PC-9 (cell line): ENCODE results near the gene ENGASE. TPM values are rescaled to one million over a fixed set of nuclear protein-coding genes. Genes with fewer than 3 reads are reported as not detected.
A peak's percentile ranks its signal among the peaks of the same experiment; 100 is the strongest.

ENCODE experiments used
- BruUV-seq: library from RNA; stranded (reverse); fragments of 400-500 nt; replicated peaks from 2 replicates; lab custom pipeline; 2021; lab: Mats Ljungman, UMichigan
- CTCF ChIA-PET: fragments of 300-600 bp; sonication (Branson Sonifier 250); formaldehyde crosslinking; loops from one replicate; lab custom pipeline; 2022; ENCODE audit warnings: antibody characterized with exemption; lab: Charles Lee
- POLR2A ChIA-PET: fragments of 300-600 bp; sonication (Branson Sonifier 250); formaldehyde crosslinking; loops from one replicate; lab custom pipeline; 2022; ENCODE audit warnings: antibody characterized with exemption; ENCODE audit not compliant: unreplicated experiment; lab: Charles Lee
- DNase-seq, 2 experiments: peaks; one replicate each; pipeline versions ENCODE4 v3.0.0 to v3.0.0-alpha.2; 2015 to 2022; ENCODE audit warnings: mixed read lengths in 1 of 2
- H2AFZ ChIP-seq: fragments of 200-600 bp; sonication (generic); 2 replicates; pipeline ENCODE4 v1.8.1; 2017; ENCODE audit warnings: antibody characterized with exemption
- H3F3A ChIP-seq: fragments of 200-600 bp; sonication (generic); 2 replicates; pipeline ENCODE4 v1.8.1; 2017; ENCODE audit warnings: antibody characterized with exemption, mild to moderate bottlenecking, low read depth; ENCODE audit not compliant: insufficient read depth
- H3K27ac ChIP-seq: fragments of 200-600 bp; sonication (generic); 2 replicates; pipeline ENCODE4 v1.6.1; 2016; ENCODE audit warnings: mixed run types
- H3K27me3 ChIP-seq: fragments of 200-600 bp; sonication (generic); 2 replicates; pipeline ENCODE4 v1.6.1; 2016; ENCODE audit warnings: low read depth, mixed run types; ENCODE audit not compliant: insufficient read depth
- H3K36me3 ChIP-seq: fragments of 200-600 bp; sonication (generic); 2 replicates; pipeline ENCODE4 v1.6.1; 2016; ENCODE audit warnings: low read depth, mixed run types
- H3K4me1 ChIP-seq: fragments of 200-600 bp; sonication (generic); replicated peaks from 2 replicates; pipeline ENCODE4 v1.6.1; 2016; ENCODE audit warnings: mixed run types; ENCODE audit not compliant: insufficient read depth
- H3K4me2 ChIP-seq: fragments of 200-600 bp; sonication (generic); 2 replicates; pipeline ENCODE4 v1.6.1; 2017; ENCODE audit warnings: mixed run types
- H3K4me3 ChIP-seq: fragments of 200-600 bp; sonication (generic); 2 replicates; pipeline ENCODE4 v1.6.1; 2016; ENCODE audit warnings: mixed run types
- H3K79me2 ChIP-seq: fragments of 200-600 bp; sonication (generic); 2 replicates; pipeline ENCODE4 v1.6.1; 2017; ENCODE audit warnings: low read depth, mixed run types
- H3K9me2 ChIP-seq: fragments of 200-600 bp; sonication (generic); 2 replicates; pipeline ENCODE4 v1.8.1; 2017; ENCODE audit warnings: mild to moderate bottlenecking; ENCODE audit not compliant: insufficient read depth
- H3K9me3 ChIP-seq: fragments of 200-600 bp; sonication (generic); 2 replicates; pipeline ENCODE4 v1.8.1; 2016; ENCODE audit warnings: low read depth; ENCODE audit not compliant: insufficient read depth
- H4K20me1 ChIP-seq: fragments of 200-600 bp; sonication (generic); 2 replicates; pipeline ENCODE4 v1.8.1; 2017; ENCODE audit not compliant: insufficient read depth
- EZH2 ChIP-seq: fragments of 200-600 bp; sonication (generic); IDR thresholded peaks from 2 replicates; pipeline ENCODE4 v1.8.0; 2017; ENCODE audit warnings: antibody characterized with exemption, low read depth
- intact Hi-C: fragments of 100-400 bp; cut with micrococcal nuclease; formaldehyde crosslinking; loops from one replicate; pipeline ENCODE4 v1.10.0; 2022; ENCODE audit not compliant: unreplicated experiment
- total RNA-seq: library from RNA; stranded (reverse); gene quantifications from 2 replicates; pipeline ENCODE4 v1.2.3, GENCODE V29; 2021
- TF ChIP-seq, protein P1 (sequence below): fragments of 200-600 bp; sonication (generic); conservative IDR thresholded peaks from 2 replicates; pipeline ENCODE4 v1.6.1; 2017; ENCODE audit warnings: mixed run types, antibody characterized with exemption, mild to moderate bottlenecking, moderate library complexity

ENGASE gene
- total RNA-seq, 1 experiment from 2014 or later: 15.7 TPM

- BruUV-seq: TSS peak; percentile 15
- POLR2A ChIA-PET: interaction anchor here (0.6 kb wide), 2 partner anchors 205 to 583 kb away, joined by 3 to 6 read pairs; no protein-coding TSS in a partner anchor
- Histone ChIP-seq H3K27me3 (no peaks in the 10 kb centered on the region), H3F3A (peaks cover 9% of the 10 kb centered on the region; the same call in 1 of the 2 replicates), H3K4me2 (peak overlapping the region; percentile 85), H4K20me1 (no peaks in the 10 kb centered on the region), H3K4me1 (peaks cover 17% of the 10 kb centered on the region), H3K79me2 (no peaks in the 10 kb centered on the region), H2AFZ (no peak overlapping the region), H3K9me3 (no peaks in the 10 kb centered on the region), H3K9me2 (no peaks in the 10 kb centered on the region), H3K36me3 (no peaks in the 10 kb centered on the region), H3K4me3 (peak overlapping the region; percentile 69; the same call in 1 of the 2 replicates), H3K27ac (no peak overlapping the region)
- CTCF ChIA-PET: no interaction called here
- no peak for TF ChIP-seq EZH2
- TF ChIP-seq, protein P1, sequence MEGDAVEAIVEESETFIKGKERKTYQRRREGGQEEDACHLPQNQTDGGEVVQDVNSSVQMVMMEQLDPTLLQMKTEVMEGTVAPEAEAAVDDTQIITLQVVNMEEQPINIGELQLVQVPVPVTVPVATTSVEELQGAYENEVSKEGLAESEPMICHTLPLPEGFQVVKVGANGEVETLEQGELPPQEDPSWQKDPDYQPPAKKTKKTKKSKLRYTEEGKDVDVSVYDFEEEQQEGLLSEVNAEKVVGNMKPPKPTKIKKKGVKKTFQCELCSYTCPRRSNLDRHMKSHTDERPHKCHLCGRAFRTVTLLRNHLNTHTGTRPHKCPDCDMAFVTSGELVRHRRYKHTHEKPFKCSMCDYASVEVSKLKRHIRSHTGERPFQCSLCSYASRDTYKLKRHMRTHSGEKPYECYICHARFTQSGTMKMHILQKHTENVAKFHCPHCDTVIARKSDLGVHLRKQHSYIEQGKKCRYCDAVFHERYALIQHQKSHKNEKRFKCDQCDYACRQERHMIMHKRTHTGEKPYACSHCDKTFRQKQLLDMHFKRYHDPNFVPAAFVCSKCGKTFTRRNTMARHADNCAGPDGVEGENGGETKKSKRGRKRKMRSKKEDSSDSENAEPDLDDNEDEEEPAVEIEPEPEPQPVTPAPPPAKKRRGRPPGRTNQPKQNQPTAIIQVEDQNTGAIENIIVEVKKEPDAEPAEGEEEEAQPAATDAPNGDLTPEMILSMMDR: no peak
- DNase-seq: no peak
- intact Hi-C loops: no loop called here
These were observed 1.3 kb downstream of the ENGASE start for GRCh38 chr17:79075861-79076406.

DNA sequence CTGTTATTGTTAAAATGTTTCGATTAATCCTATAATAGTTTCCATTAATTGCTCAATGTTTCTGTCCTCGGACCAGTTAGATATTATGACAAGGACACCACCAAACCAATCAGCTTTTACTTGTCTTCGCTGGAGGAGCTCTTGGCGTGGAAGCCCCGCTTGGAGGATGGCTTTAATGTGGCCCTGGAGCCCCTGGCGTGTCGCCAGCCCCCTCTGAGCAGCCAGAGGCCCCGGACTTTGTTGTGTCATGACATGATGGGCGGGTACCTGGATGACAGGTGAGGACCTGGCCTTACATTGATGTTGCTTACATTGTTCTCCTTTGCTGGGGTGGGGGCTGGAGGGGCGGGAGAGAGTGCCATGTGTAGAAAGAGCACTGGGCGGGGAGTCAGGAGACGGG is 3.0 kb downstream of the ENGASE start:
- CTCF ChIA-PET: interaction anchor here (0.6 kb wide), 1 partner anchor 656 kb away, joined by 3 read pairs; no protein-coding TSS in a partner anchor
- peaks cover 17% of the 10 kb centered on the region for H3K4me1 ChIP-seq
- H3K4me2 ChIP-seq: no peak overlapping the region
- H3K27me3 ChIP-seq: no peaks in the 10 kb centered on the region
- H3K4me3 ChIP-seq: no peak overlapping the region
- no peaks in the 10 kb centered on the region for H3K36me3 ChIP-seq
- BruUV-seq: no TSS peak
- no peaks in the 10 kb centered on the region for H3K79me2 ChIP-seq
- no peak for DNase-seq
- TF ChIP-seq, protein P1: no peak
- no peak for TF ChIP-seq EZH2
- no peaks in the 10 kb centered on the region for H3K9me3 ChIP-seq
- no peak overlapping the region for H3K27ac ChIP-seq
- H3K9me2 ChIP-seq: no peaks in the 10 kb centered on the region
- POLR2A ChIA-PET: no interaction called here
- intact Hi-C loops: no loop called here
- H2AFZ ChIP-seq: no peak overlapping the region
- peaks cover 9% of the 10 kb centered on the region; the same call in 1 of the 2 replicates for H3F3A ChIP-seq
- no peaks in the 10 kb centered on the region for H4K20me1 ChIP-seq

- H3K4me2 ChIP-seq: no peak overlapping the region
- no peak overlapping the region for H2AFZ ChIP-seq
- intact Hi-C loops: no loop called here
- peaks cover 7% of the 10 kb centered on the region; the same call in 1 of the 2 replicates for H3F3A ChIP-seq
- no peaks in the 10 kb centered on the region for H3K9me3 ChIP-seq
- no peaks in the 10 kb centered on the region for H4K20me1 ChIP-seq
- no peaks in the 10 kb centered on the region for H3K9me2 ChIP-seq
- TF ChIP-seq, protein P1: no peak
- no peak for TF ChIP-seq EZH2
- H3K4me3 ChIP-seq: no peak overlapping the region
- ChIA-PET CTCF (interaction anchor here (0.5 kb wide), 1 partner anchor 81 kb away, joined by 3 read pairs; no protein-coding TSS in a partner anchor), POLR2A (no interaction called here)
- no peaks in the 10 kb centered on the region for H3K36me3 ChIP-seq
- no peak for DNase-seq
- no peaks in the 10 kb centered on the region for H3K27me3 ChIP-seq
- no peaks in the 10 kb centered on the region for H3K79me2 ChIP-seq
- BruUV-seq: no TSS peak
- peaks cover 11% of the 10 kb centered on the region for H3K4me1 ChIP-seq
- H3K27ac ChIP-seq: no peak overlapping the region
These were observed 4.0 kb downstream of the ENGASE start for GRCh38 chr17:79078476-79079190.
